Left ventricle myocardium inferior (tissue), 1 donor: ENCODE results near the gene OPRM1. TPM values are rescaled to one million over a fixed set of nuclear protein-coding genes. Genes with fewer than 3 reads are reported as not detected.

ENCODE experiments used
- DNase-seq: peaks from one replicate; pipeline ENCODE4 v3.0.0-alpha.2; 2020
- H3K27ac ChIP-seq: fragments of 200-600 bp; replicated peaks from 2 replicates; pipeline ENCODE4 v1.8.0; 2021
- H3K27me3 ChIP-seq: fragments of 200-600 bp; 2 replicates; pipeline ENCODE4 v1.8.0; 2021; ENCODE audit warnings: low read depth
- H3K36me3 ChIP-seq: fragments of 200-600 bp; 2 replicates; pipeline ENCODE4 v1.8.0; 2021
- H3K4me1 ChIP-seq: fragments of 200-600 bp; 2 replicates; pipeline ENCODE4 v1.8.0; 2021
- H3K4me3 ChIP-seq: fragments of 200-600 bp; 2 replicates; pipeline ENCODE4 v1.8.0; 2021; ENCODE audit warnings: mild to moderate bottlenecking, moderate library complexity
- H3K9me3 ChIP-seq: fragments of 200-600 bp; replicated peaks from 2 replicates; pipeline ENCODE4 v1.8.0; 2021
- intact Hi-C: fragments of 100-400 bp; cut with micrococcal nuclease; formaldehyde crosslinking; loops from one replicate; pipeline ENCODE4 v1.11.0; 2022
- total RNA-seq: library from RNA; stranded (reverse); fragmentation: NEBNext Ultra II Directional; extraction: Animal tissue kit (Norgen Biotek cat#: 25700); gene quantifications from one replicate; pipeline ENCODE4 v1.2.1, GENCODE V29; 2021
- TF ChIP-seq, protein P1 (sequence below): fragments of 200-600 bp; IDR thresholded peaks from 2 replicates; pipeline ENCODE4 v1.8.0; 2021; ENCODE audit warnings: antibody characterized with exemption, mild to moderate bottlenecking, borderline replicate concordance
- donor health status: DM: no; HTN: yes; CAD: no; lungs with severe emphysema.

The OPRM1 gene
- total RNA-seq, 1 donor from 2014 or later = not detected

GRCh38 chr6:154247119-154247861, 208.2 kb downstream of the OPRM1 start:
- TF ChIP-seq, protein P1, sequence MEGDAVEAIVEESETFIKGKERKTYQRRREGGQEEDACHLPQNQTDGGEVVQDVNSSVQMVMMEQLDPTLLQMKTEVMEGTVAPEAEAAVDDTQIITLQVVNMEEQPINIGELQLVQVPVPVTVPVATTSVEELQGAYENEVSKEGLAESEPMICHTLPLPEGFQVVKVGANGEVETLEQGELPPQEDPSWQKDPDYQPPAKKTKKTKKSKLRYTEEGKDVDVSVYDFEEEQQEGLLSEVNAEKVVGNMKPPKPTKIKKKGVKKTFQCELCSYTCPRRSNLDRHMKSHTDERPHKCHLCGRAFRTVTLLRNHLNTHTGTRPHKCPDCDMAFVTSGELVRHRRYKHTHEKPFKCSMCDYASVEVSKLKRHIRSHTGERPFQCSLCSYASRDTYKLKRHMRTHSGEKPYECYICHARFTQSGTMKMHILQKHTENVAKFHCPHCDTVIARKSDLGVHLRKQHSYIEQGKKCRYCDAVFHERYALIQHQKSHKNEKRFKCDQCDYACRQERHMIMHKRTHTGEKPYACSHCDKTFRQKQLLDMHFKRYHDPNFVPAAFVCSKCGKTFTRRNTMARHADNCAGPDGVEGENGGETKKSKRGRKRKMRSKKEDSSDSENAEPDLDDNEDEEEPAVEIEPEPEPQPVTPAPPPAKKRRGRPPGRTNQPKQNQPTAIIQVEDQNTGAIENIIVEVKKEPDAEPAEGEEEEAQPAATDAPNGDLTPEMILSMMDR = no peak
- no peak overlapping the region for H3K27ac ChIP-seq
- intact Hi-C loops = no loop called here

GRCh38 chr6:154249499-154250298, 210.7 kb downstream of the OPRM1 start:
- DNase-seq = no peak
- H3K4me1 ChIP-seq = no peaks in the 10 kb centered on the region
- intact Hi-C loops = no loop called here
- peaks cover 1% of the 10 kb centered on the region for H3K9me3 ChIP-seq
- H3K27me3 ChIP-seq = no peaks in the 10 kb centered on the region
- no peak overlapping the region for H3K27ac ChIP-seq
- TF ChIP-seq, protein P1 = no peak
- no peak overlapping the region for H3K4me3 ChIP-seq
- no peaks in the 10 kb centered on the region for H3K36me3 ChIP-seq

More at GRCh38 chr6:154247119-154247861, 208.2 kb downstream of the OPRM1 start:
- Histone ChIP-seq H3K27me3 (no peaks in the 10 kb centered on the region), H3K4me3 (peak overlapping the region; percentile 22), H3K9me3 (no peaks in the 10 kb centered on the region), H3K36me3 (no peaks in the 10 kb centered on the region), H3K4me1 (no peaks in the 10 kb centered on the region)
- DNase-seq = no peak

GRCh38 chr6:154251116-154251515, 212.1 kb downstream of the OPRM1 start:
- Histone ChIP-seq H3K4me3 (no peak overlapping the region), H3K27ac (no peak overlapping the region), H3K4me1 (no peaks in the 10 kb centered on the region), H3K27me3 (no peaks in the 10 kb centered on the region), H3K36me3 (no peaks in the 10 kb centered on the region), H3K9me3 (peaks cover 13% of the 10 kb centered on the region)
- intact Hi-C loops = no loop called here
- no peak for DNase-seq
- TF ChIP-seq, protein P1 = no peak

DNA sequence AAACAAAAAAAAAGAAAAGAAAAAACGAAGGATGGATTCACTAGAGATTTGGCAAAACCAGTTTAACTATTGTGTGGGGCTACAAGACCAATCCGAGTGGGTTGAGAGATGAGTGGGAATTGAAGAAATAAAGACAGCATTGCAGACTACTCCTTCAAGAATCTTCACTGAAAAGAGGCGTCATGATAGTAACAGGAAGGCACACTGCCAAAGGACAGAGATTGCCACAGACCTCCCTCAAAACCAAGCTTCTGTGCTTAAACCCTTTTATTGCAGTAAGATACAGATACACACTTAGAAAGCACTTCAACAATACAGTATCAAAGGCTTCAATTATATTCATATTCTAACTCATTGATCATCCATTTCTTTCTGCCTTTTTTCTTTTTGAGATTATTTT, 213.6 kb downstream of the OPRM1 start:
- TF ChIP-seq, protein P1 = no peak
- DNase-seq = no peak
- H3K4me1 ChIP-seq = peaks cover 6% of the 10 kb centered on the region
- H3K27ac ChIP-seq = no peak overlapping the region
- intact Hi-C loops = no loop called here
- no peaks in the 10 kb centered on the region for H3K27me3 ChIP-seq
- no peaks in the 10 kb centered on the region for H3K36me3 ChIP-seq
- H3K9me3 ChIP-seq = peaks cover 13% of the 10 kb centered on the region
- H3K4me3 ChIP-seq = no peak overlapping the region

GRCh38 chr6:154257067-154257466, 218.0 kb downstream of the OPRM1 start:
- H3K36me3 ChIP-seq = no peaks in the 10 kb centered on the region
- H3K9me3 ChIP-seq = peaks cover 13% of the 10 kb centered on the region
- H3K27ac ChIP-seq = no peak overlapping the region
- TF ChIP-seq, protein P1 = no peak
- H3K27me3 ChIP-seq = no peaks in the 10 kb centered on the region
- no peak for DNase-seq
- intact Hi-C loops = no loop called here
- no peak overlapping the region for H3K4me3 ChIP-seq
- peaks cover 6% of the 10 kb centered on the region for H3K4me1 ChIP-seq
